GM18951 (cell line): ENCODE measurements around the gene PXN.
"Not testable (repeated sequence)": the region's sequence is repeated elsewhere in the genome, so short reads cannot be mapped to it uniquely, and the experiment has no call there.

Experiments used
- POLR2A ChIP-seq: IDR thresholded peaks from 4 replicates; pipeline ENCODE4 v1.6.1; 2011; ENCODE audit warnings: mild to moderate bottlenecking; ENCODE audit not compliant: insufficient read length, insufficient read depth; ENCODE audit errors: extremely low read depth
- in situ Hi-C: fragments of 300-500 bp; cut with MboI; formaldehyde crosslinking; loops from one replicate; pipeline ENCODE4 v1.12.0; 2022; ENCODE audit warnings: low sequenced_read_pairs, mixed read lengths, inconsistent platforms; ENCODE audit not compliant: unreplicated experiment

The PXN gene

DNA sequence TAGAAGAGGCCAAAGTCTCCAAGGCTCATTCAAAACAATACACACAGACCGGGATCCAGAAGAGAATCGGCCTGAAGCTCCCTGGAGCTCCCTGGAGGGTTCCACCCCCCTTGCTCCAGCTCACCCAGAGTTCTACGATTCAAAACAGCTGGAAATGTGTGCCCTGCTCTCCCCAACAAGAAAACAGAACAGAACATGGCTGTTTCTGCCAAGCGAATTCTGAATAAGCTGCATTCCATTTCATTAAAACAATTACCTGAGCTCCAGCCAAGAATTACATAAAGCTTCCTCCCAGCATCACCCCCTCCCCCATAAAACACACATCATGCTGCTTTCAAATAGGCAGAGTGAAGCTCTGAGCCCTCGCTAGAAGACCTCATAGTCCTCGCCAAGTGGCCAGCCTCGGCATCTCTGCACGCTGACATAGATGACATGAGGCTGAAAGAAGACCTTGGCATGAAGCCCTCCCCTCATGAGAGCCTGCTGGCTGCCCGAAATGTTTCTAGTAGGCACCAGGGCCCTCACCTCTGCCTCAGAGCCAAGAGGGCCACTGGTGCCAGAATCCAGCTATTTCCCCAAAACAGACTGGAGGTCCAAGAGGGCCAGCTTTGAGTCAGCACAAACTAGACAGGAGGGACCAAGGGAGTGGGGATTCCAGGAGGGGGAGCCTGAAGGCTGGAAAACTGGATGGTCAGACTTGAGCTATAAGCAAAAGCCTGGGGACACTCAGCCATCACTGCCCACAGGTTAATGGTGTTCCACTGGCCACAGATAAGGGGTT, 8.3 kb downstream of the PXN start:
- TF ChIP-seq POLR2A = no peak
- in situ Hi-C loops = no loop called here

DNA sequence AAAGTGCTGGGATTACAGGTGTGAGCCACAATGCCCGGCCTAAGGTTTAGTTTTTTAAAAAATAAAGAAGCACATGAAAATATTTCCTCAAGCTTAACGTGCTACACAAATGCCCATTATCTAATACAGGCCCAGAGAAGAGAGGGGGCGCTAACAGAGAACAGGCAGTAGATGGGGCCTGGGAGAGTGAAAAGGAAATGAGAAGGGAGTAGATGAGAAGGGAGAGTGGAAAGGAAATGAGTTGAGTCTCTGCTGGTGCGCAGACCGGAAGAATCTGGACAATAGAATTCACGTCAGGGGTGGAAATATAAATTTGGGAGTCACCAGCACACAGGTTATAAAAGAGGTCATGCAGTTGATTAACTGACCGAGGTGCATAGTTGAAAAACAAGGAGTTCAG, 10.7 kb downstream of the PXN start:
- in situ Hi-C loops = no loop called here
- TF ChIP-seq POLR2A = no peak

DNA sequence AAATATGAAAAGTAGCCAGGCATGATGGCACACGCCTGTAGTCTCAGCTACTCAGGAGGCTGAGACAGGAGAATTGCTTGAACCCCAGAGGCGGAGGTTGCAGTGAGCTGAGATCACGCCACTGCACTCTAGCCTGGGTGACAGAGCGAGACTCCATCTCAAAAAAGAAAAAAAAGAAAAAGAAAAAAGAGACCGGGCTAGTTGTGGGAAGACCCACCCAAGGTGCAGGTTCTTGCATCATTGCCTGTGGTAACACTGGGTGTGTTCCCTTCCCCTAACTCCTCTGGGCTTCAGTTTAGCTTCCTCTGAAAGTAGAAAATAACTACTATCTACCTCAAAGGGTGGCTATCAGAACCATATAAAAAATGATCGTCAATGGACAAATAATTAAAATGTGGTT, 12.2 kb downstream of the PXN start:
- in situ Hi-C loops = not testable (repeated sequence)

DNA sequence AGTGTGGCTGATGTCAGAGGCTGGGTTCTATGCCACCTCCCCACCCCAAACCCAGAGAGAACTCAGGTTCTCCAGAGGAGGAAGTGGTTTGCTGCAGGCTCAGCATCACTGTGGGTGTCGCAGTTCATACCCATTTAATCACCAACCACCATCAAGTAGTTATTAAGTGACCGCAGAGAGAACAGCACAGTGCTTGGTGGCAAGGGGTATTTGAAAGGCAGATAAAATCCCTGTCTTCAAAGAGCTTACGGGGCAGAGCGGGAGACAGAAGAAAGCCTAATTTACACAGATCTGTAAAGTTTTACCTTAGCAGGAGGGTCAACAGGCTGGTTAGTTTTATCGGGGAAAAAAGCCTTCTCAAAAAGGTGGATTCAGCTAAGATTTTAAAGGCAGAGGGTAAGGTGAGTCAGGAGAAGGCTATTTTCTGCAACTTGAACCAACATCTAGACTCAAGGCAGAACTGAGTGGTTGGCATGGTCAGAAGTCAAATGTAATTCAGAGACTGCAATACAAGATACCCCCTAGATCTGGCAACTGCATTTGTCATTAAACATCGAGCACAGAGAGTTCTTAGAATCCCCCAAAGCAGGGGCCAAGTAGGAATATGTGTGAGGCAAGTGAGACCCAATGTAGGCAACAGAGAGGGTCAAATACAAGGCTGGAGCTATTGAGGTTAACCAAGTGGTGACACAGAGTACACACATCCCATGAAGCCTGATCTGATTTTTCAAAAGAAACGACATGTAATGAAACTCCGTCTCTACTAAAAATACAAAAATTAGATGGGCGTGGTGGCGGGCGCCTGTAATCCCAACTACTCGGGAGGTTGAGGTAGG, 13.2 kb downstream of the PXN start:
- TF ChIP-seq POLR2A = no peak
- in situ Hi-C loops = no loop called here

DNA sequence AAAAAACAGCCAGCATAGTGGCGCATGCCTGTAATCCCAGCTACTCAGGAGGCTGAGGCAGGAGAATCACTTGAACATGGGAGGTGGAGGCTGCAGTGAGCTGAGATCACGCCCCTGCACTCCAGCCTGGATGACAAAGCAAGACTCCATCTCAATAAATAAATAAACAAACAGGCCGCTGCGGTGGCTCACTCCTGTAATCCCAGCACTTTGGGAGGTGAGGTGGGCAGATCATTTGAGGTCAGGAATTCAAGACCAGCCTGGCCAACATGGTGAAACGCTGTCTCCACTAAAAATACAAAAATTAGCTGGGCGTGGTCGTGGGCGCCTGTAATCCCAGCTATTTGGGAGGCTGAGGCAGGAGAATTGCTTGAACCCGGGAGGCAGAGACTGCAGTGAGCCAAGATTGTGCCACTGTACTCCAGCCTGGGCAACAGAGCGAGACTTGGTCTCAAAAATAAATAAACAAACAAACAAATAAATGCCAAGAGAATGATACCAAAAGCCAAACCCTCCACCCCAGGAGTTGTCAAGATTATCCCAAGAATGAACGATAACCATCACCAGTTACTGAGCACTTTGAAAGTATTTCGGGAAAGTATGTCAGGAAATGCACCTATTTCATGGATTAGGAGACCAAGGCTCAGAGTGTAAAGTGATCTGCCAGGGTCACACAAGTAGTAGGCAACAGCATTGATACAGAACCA, 14.0 kb downstream of the PXN start:
- in situ Hi-C loops = not testable (repeated sequence)

DNA sequence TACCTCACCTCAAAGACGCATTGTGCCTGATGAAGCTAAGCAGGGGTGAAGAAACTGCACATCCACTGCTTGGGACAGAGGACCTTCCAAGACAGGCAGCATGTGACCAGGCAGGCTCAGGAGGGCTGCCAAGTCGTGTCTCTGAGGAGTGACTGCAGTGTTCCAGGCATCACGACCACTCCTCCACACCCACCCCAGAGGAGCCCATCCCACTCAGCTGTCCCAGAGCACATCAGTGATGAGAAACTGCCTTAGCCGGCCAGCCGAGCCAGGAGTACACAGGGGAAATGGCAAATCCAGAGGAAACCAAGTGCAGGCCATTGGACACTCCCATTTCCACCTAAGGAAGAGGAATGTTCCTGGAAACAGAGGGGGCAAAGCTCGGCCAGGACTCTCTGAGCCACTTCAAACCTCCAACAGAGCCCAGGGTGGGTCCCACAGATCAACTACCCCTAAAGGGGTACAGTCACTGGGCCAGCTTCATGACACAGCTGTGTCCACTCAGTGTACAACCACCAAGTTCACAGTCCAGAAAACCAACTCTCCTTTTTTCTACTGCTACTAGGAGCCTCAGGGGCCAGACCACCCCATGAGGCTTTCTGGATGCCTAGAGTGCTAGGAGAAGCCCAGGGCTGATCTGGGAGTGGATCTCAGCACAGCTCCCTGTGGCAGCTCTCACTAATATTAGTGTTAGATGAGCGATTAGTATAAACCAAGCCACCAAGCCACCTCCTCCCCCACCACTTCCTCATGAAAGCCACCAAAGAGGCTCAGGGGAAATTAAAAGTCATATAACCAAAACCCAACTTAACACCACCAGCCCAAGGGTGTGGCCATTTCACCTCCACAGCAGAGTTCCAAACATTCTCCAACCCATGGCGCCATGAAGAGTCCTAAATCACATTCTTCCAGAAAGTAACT, 15.4 kb downstream of the PXN start:
- in situ Hi-C loops = no loop called here
- TF ChIP-seq POLR2A = no peak

DNA sequence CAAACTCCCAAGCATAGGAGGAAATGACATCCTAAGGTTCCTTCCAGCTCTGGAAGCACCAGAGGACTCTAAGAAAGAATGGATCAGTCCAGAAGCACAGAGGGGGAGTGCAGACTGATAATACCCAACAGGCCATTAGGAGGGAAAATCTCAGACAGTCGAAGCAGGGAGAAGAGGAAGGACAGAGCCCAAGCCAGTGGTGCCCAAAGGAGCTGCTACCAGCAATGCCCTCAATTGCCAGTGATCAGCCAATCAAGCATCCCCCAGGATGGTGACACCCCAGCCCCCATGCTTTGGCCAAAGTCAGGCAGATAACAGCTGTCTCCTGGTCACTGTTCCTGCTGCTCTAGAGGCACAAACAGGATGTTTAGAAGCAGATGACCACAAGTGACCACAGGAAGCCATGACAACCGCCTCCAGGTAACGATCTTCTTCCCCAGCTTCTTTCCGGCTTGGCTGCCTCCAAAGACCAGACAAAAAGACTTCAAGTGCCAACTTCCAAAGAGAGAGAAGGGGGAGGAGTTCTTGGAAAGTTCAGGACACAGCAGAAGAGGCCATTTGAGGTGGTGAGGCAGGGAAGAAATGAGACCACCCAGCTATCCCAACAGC, 16.2 kb downstream of the PXN start:
- no peak for TF ChIP-seq POLR2A
- in situ Hi-C loops = no loop called here

DNA sequence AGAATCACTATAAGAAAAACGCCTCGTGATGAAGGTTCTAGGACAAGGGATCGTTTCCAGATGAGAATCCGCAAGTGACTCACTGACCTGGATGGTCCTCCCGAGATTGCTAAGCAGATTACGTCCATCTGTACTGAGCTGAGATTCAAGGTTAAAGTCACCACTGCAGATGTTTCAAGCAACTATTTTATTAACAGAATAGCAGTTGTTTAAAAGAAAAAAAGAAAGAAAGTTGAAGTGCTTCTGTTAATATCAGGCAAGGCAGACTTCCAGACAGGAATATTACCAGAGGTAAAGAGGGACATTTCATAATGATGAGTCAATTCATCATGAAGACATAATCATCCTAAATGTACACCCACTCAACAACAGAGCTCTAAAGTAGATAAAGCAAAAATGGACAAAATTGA, 17.9 kb downstream of the PXN start:
- in situ Hi-C loops = no loop called here
- TF ChIP-seq POLR2A = no peak

DNA sequence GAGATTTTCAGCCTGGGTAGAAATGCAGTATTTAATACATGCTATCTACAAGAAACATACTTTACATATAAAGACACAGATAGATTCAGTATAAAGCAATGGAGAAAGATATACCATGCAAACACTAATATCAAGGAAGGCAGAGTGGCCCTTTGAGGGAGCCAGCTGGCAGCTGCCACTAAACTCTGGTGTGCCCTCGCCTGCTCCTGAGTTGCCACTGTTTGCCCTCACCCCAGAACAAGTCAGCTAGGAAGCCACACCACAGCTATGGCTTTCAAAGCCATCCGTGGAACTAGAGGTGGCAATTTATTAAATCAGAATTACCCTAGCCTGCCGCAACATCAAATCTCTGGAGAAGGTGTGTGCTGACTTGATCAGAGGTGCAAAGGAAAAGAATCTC, 18.3 kb downstream of the PXN start:
- TF ChIP-seq POLR2A = no peak

DNA sequence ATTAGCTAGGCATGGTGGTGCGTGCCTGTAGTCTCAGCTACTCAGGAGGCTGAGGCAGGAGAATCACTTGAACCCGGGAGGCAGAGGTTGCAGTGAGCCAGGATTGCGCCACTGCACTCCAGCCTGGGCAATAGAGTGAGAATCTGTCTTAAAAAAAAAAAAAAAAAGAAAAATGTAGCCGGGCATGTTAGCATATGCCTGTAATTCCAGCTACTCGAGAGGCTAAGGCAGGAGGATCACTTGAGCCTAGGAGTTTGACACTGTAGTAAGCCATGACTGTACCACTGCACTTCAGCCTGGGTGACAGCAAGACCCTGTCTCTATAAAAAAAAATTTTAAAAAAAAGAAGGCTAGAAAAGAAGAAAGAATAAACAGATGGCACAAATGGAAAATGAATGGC, 18.8 kb downstream of the PXN start:
- in situ Hi-C loops = not testable (repeated sequence)

More for the DNA sequence above, 18.3 kb downstream of the PXN start:
- in situ Hi-C loops = no loop called here

DNA sequence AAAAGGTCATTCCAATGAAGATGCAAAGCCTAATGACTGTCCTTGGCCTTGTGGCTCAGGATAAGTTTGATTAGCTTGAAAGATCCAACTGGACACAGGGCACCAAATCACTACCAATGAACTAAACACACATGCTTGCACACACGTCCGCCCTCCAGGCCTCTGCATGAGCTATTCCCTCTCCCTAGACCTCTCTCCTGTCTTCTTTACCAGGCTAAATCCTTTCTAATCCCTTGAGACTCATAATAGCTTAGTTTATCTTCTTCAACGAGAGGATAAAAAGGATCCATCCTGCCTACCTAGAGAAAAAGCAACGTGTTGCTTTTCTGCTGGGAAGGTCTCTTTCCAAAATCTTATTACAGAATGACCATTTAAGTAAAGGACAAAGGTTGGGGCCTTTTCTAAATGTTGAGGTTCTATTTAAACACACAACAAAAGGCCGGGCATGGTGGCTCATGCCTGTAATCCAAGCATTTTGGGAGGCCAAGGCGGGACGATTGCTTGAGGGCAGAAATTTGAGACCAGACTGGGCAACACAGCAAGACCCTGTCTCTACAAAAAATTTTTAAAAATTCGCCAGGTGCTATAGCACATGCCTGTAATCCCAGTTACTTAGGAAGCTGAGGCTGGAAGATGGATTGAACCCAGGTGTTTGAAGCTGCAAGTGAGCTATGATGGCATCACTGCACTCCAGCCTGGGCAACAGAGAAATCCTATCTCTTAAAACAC, 22.4 kb downstream of the PXN start:
- TF ChIP-seq POLR2A = no peak
- in situ Hi-C loops = no loop called here

DNA sequence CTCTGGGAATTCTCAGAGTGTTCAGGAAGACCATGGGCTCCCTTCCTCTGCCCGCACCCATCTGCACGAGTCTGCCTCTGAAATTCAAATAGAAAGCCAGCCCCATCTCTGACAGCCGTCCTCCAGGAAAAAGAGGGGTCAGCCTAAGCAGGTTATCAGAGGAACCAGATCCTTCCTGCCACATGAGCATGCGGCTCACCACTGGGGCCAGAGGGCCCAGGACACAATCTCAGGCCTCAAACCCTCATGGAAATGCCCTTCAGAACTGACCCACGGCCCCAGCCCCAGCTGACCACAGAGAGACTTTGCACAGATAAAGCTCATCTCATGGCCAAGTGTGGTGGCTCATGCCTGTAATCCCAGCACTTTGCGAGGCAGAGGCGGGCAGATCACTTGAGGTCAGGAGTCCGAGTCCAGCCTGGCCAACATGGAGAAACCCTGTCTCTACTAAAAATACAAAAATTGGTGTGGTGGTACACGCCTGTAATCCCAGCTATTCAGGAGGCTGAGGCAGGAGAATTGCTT, 23.2 kb downstream of the PXN start:
- no peak for TF ChIP-seq POLR2A
- in situ Hi-C loops = no loop called here
